Measurements from ENCODE around the gene FMOD.
"Not testable (repeated sequence)": the region's sequence is repeated elsewhere in the genome, so short reads cannot be mapped to it uniquely, and the experiment has no call there.

Gene FMOD

GRCh38 chr1:203308328-203308922 lies 42.5 kb downstream of the FMOD start:
- Mint-ChIP-seq H3K27ac (peak overlapping the region; percentile 87), H3K4me3 (peak overlapping the region; percentile 94), H3K36me3 (peaks cover 28% of the 10 kb centered on the region), H3K9me3 (ENCODE audit: low read depth) (no peaks in the 10 kb centered on the region), H3K27me3 (no peaks in the 10 kb centered on the region), H3K4me1 (ENCODE audit: low read depth) (peaks cover 61% of the 10 kb centered on the region)

DNA sequence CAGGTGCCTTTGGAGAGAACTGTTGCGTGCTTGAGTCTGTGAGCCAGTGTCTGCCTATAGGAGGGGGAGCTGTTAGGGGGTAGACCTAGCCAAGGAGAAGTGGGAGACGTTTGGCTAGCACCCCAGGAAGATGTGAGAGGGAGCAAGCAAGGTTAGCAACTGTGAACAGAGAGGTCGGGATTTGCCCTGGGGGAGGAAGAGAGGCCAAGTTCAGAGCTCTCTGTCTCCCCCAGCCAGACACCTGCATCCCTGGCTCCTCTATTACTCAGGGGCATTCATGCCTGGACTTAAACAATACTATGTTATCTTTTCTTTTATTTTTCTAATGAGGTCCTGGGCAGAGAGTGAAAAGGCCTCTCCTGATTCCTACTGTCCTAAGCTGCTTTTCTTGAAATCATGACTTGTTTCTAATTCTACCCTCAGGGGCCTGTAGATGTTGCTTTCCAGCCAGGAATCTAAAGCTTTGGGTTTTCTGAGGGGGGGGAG lies 43.2 kb downstream of the FMOD start:
- Mint-ChIP-seq H3K9me3 (ENCODE audit: low read depth) (no peaks in the 10 kb centered on the region), H3K27me3 (no peaks in the 10 kb centered on the region), H3K4me1 (ENCODE audit: low read depth) (peaks cover 66% of the 10 kb centered on the region), H3K4me3 (peak overlapping the region; percentile 94), H3K36me3 (peaks cover 28% of the 10 kb centered on the region), H3K27ac (peak overlapping the region; percentile 87)

DNA sequence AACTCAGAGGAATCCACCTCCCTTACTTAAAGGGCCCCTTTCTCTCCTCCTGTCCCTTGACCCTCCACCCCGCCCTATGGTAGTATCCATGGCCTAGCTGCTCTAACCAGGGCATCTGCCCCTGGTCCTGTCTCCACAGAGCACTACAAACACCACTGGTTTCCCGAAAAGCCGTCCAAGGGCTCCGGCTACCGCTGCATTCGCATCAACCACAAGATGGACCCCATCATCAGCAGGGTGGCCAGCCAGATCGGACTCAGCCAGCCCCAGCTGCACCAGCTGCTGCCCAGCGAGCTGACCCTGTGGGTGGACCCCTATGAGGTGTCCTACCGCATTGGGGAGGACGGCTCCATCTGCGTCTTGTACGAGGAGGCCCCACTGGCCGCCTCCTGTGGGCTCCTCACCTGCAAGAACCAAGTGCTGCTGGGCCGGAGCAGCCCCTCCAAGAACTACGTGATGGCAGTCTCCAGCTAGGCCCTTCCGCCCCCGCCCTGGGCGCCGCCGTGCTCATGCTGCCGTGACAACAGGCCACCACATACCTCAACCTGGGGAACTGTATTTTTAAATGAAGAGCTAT lies 43.9 kb downstream of the FMOD start:
- Mint-ChIP-seq H3K27me3 (no peaks in the 10 kb centered on the region), H3K9me3 (ENCODE audit: low read depth) (no peaks in the 10 kb centered on the region), H3K27ac (peak overlapping the region; percentile 87), H3K4me3 (peak overlapping the region; percentile 94), H3K36me3 (peaks cover 28% of the 10 kb centered on the region), H3K4me1 (ENCODE audit: low read depth) (peaks cover 70% of the 10 kb centered on the region)

DNA sequence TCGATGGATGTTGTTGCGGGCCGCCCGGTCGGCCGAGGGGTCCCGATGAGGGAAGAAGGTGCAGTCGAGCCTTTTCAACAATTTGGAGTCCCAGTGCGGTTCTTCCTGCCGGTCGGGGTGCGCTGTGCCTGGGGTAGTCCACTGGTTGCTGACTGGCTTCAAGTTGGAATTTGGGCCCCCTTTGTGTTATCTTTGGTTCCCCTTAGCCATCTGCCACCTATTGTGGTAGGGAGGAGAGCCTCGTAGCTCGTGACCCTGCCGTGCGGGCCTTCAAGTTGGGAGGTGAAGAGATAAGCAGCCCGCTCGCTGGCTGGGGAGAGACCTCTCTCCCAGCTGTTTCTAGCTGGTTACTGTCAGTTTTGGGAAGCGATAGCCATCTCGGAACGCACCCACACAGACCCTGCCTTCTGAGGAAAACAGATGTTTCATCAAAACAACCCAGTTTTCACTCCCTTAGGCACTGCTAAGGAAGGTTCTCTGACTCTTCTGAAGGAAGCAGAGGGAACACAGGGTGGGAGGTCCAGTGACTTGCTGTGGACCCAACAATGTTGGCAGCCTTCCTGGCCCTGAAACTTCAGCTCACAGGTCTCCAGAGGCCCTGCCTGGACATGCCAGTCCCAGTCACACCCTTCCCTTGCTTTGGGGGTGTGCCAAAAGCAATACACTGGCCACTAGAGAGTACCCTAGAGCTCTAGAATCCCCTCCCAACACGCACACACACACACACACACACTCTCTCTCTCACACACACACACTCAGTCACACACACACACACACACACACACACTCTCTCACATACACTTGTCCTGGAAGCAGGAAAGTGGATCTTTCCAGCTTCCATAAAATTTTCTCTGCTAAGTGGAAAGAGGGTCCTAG lies 44.6 kb downstream of the FMOD start:
- H3K4me1 Mint-ChIP-seq (ENCODE audit: low read depth), result peaks cover 63% of the 10 kb centered on the region
- H3K9me3 Mint-ChIP-seq (ENCODE audit: low read depth), result no peaks in the 10 kb centered on the region
- peak overlapping the region; percentile 87 for H3K27ac Mint-ChIP-seq
- H3K27me3 Mint-ChIP-seq, result no peaks in the 10 kb centered on the region
- peak overlapping the region; percentile 94 for H3K4me3 Mint-ChIP-seq
- H3K36me3 Mint-ChIP-seq, result peaks cover 28% of the 10 kb centered on the region

DNA sequence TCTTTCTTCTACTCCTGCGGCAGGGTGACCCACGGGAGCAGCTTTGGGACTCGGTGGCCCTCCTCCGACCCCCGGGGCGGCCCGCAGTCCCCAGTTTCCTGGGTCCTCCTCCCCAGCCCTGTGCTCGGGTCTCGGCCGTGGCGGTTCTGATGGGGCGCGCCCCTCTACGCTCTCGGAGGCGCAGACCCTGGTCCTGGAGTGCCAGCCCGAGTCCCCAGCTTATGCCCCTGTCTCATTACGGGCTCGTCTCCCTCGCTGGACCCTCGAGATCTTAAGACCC lies 45.2 kb downstream of the FMOD start:
- H3K9me3 Mint-ChIP-seq (ENCODE audit: low read depth), result no peaks in the 10 kb centered on the region
- peaks cover 61% of the 10 kb centered on the region for H3K4me1 Mint-ChIP-seq (ENCODE audit: low read depth)
- peak overlapping the region; percentile 87 for H3K27ac Mint-ChIP-seq
- H3K36me3 Mint-ChIP-seq, result peaks cover 28% of the 10 kb centered on the region
- peak overlapping the region; percentile 94 for H3K4me3 Mint-ChIP-seq
- H3K27me3 Mint-ChIP-seq, result no peaks in the 10 kb centered on the region

DNA sequence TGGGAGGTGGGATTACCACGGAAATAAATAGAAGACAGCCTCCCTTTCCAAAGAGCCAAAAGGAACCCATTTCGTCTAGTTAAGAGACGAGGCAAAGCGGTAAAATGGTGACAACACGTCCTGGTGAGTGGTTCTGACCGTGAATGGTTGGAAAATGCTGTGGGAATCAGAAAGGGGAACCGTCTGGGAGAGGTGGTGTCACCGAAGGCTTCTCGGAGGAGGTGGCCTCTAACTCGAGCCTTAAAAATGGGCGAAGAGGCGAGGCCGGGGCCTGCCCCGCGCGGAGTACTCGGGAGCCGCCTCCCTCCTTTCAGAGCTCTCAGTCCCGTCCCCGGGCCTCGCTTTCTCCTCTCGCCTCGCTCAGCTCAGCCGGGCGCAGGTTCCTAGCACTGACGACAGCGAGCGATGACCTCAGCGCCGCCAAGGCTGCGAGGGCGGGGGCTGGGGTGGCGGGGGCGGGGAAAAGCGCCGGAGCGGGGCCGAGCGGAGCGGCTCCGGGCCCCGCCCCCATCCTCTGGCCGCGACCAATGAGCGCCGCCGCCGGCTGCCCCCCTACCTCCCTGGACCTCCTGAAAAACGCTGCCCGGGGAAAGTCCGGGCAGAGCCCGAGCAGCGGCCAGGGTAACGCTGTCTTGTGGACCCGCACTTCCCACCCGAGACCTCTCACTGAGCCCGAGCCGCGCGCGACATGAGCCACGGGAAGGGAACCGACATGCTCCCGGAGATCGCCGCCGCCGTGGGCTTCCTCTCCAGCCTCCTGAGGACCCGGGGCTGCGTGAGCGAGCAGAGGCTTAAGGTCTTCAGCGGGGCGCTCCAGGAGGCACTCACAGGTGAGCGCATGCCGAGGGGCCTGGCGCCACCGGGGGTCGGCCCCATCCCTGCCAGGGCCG lies 45.8 kb downstream of the FMOD start, which contains the start of gene BTG2:
BTG2 (plus strand) TSS at position 601 of the 890 bp plus-strand sequence; CDS start at position 689, 88 bp downstream.
- Mint-ChIP-seq H3K27ac (peak within 1 kb of the TSS; percentile 99), H3K4me3 (peak within 1 kb of the TSS; percentile 94), H3K36me3 (peaks cover 28% of the 10 kb centered on the region), H3K4me1 (ENCODE audit: low read depth) (peaks cover 60% of the 10 kb centered on the region), H3K9me3 (ENCODE audit: low read depth) (no peaks in the 10 kb centered on the region), H3K27me3 (no peaks in the 10 kb centered on the region)

- no peaks in the 10 kb centered on the region for H3K27me3 Mint-ChIP-seq
- peak overlapping the region; percentile 94 for H3K4me3 Mint-ChIP-seq
- peak overlapping the region; percentile 99 for H3K27ac Mint-ChIP-seq
- H3K4me1 Mint-ChIP-seq (ENCODE audit: low read depth), result peaks cover 56% of the 10 kb centered on the region
- no peaks in the 10 kb centered on the region for H3K9me3 Mint-ChIP-seq (ENCODE audit: low read depth)
- H3K36me3 Mint-ChIP-seq, result peaks cover 21% of the 10 kb centered on the region
These were observed 46.5 kb downstream of the FMOD start for GRCh38 chr1:203304391-203304918.

GRCh38 chr1:203302894-203303293 lies 48.0 kb downstream of the FMOD start:
- Mint-ChIP-seq H3K9me3 (ENCODE audit: low read depth) (no peaks in the 10 kb centered on the region), H3K4me3 (peak overlapping the region; percentile 94), H3K36me3 (peaks cover 12% of the 10 kb centered on the region), H3K27me3 (no peaks in the 10 kb centered on the region), H3K4me1 (ENCODE audit: low read depth) (peaks cover 49% of the 10 kb centered on the region), H3K27ac (peak overlapping the region; percentile 99)

- Mint-ChIP-seq H3K4me1 (ENCODE audit: low read depth) (peaks cover 46% of the 10 kb centered on the region), H3K27me3 (no peaks in the 10 kb centered on the region), H3K9me3 (ENCODE audit: low read depth) (no peaks in the 10 kb centered on the region), H3K4me3 (no peak overlapping the region), H3K27ac (no peak overlapping the region), H3K36me3 (peaks cover 10% of the 10 kb centered on the region)
These were observed 48.5 kb downstream of the FMOD start for GRCh38 chr1:203302456-203302855.

- H3K27ac Mint-ChIP-seq, result no peak overlapping the region
- no peaks in the 10 kb centered on the region for H3K36me3 Mint-ChIP-seq
- H3K4me1 Mint-ChIP-seq (ENCODE audit: low read depth), result peaks cover 52% of the 10 kb centered on the region
- H3K4me3 Mint-ChIP-seq, result no peak overlapping the region
- H3K9me3 Mint-ChIP-seq (ENCODE audit: low read depth), result no peaks in the 10 kb centered on the region
- no peaks in the 10 kb centered on the region for H3K27me3 Mint-ChIP-seq
These were observed 49.6 kb downstream of the FMOD start for GRCh38 chr1:203301331-203301668.

DNA sequence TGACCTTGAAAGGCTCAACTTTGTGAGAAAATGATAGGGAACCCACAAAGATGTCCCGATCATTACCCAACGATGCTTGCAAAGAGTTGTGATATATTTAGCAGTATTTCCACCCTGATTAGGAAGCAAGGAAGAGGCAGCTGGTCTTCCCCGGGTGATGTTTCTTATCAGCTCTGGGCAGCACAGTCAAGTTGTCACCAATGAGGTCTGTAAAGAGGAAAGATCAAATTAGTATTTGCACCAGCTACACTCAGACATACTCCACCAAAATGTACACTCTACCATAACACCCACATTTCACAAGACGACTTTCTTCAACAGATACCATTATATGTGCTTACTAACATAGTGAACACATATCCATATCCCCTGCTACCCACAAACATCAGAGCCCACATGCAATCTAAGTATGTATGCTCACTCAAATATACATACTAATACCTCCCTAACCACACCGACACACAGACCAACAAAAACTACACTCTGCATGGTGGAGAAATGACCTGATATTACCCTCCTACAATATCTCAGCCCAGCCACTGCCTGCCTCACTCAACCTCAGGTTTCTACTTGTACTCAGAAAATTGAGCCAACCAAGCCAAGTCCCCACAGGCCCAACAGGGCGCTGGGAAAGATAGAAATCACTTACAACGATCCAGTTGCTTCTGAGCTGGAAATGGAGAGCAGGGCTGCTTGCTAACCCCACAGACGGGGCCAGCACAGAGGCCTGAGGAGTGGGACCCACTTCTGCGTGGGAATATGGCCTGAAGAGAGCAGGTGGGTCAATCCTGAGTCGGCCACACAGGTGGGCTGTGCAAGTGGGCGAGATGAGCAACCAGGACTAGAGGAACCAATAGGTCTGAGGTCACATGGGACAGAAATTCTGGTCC lies 50.2 kb downstream of the FMOD start:
- no peaks in the 10 kb centered on the region for H3K36me3 Mint-ChIP-seq
- H3K27ac Mint-ChIP-seq, result peak overlapping the region; percentile 48
- H3K4me3 Mint-ChIP-seq, result no peak overlapping the region
- H3K4me1 Mint-ChIP-seq (ENCODE audit: low read depth), result peaks cover 58% of the 10 kb centered on the region
- no peaks in the 10 kb centered on the region for H3K27me3 Mint-ChIP-seq
- no peaks in the 10 kb centered on the region for H3K9me3 Mint-ChIP-seq (ENCODE audit: low read depth)

GRCh38 chr1:203299719-203300429 lies 51.0 kb downstream of the FMOD start:
- not testable (repeated sequence) for H3K36me3 Mint-ChIP-seq; H3K9me3 Mint-ChIP-seq (ENCODE audit: low read depth); H3K4me3 Mint-ChIP-seq; H3K27me3 Mint-ChIP-seq
- peak overlapping the region; percentile 48 for H3K27ac Mint-ChIP-seq
- H3K4me1 Mint-ChIP-seq (ENCODE audit: low read depth), result peaks cover 66% of the 10 kb centered on the region

- H3K27me3 Mint-ChIP-seq, result no peaks in the 10 kb centered on the region
- no peak overlapping the region for H3K27ac Mint-ChIP-seq
- H3K4me1 Mint-ChIP-seq (ENCODE audit: low read depth), result peaks cover 62% of the 10 kb centered on the region
- H3K36me3 Mint-ChIP-seq, result no peaks in the 10 kb centered on the region
- H3K4me3 Mint-ChIP-seq, result no peak overlapping the region
- no peaks in the 10 kb centered on the region for H3K9me3 Mint-ChIP-seq (ENCODE audit: low read depth)
These were observed 51.8 kb downstream of the FMOD start for GRCh38 chr1:203299169-203299568.

Measured in activated naive CD8-positive, alpha-beta T cell (primary cell).